D721Med (cell line): ENCODE results near the gene XRCC6.

Experiments used
- DNase-seq: peaks from one replicate; pipeline ENCODE4 v3.0.0; 2011; ENCODE audit warnings: low spot score; ENCODE audit not compliant: insufficient read length
- FAIRE-seq: peaks from 2 replicates; lab custom pipeline; 2011; peaks lifted over from hg19 to GRCh38; lab: Jason Lieb, UNC
- CTCF ChIP-seq: IDR thresholded peaks from 2 replicates; pipeline ENCODE4 v1.5.1; 2012; ENCODE audit warnings: mild to moderate bottlenecking, control low read depth; ENCODE audit not compliant: insufficient read depth; ENCODE audit errors: missing control alignments

Gene XRCC6

GRCh38 chr22:41687901-41688364 lies 66.8 kb downstream of the XRCC6 start:
- TF ChIP-seq CTCF: no peak
- no peak for FAIRE-seq
- DNase-seq: no peak

- FAIRE-seq (no peak), DNase-seq (peak; percentile 62)
- TF ChIP-seq CTCF: no peak
These were observed 67.5 kb downstream of the XRCC6 start, which contains the start of gene SNU13 for GRCh38 chr22:41688365-41689211. TSS of gene SNU13 (minus strand) at chr22:41688867. CDS start at chr22:41688796, 71 bp downstream.

- FAIRE-seq: no peak
- no peak for DNase-seq
- TF ChIP-seq CTCF: no peak
These were observed 69.4 kb downstream of the XRCC6 start for GRCh38 chr22:41690476-41690875.

- DNase-seq (no peak), FAIRE-seq (no peak)
- no peak for TF ChIP-seq CTCF
These were observed 74.1 kb downstream of the XRCC6 start for GRCh38 chr22:41695211-41695610.

- no peak for DNase-seq
- no peak for TF ChIP-seq CTCF
- no peak for FAIRE-seq
These were observed 75.6 kb downstream of the XRCC6 start for GRCh38 chr22:41696703-41697102.

- FAIRE-seq: no peak
- peak; percentile 66 for DNase-seq
- TF ChIP-seq CTCF: peak; percentile 92
These were observed 76.2 kb downstream of the XRCC6 start for GRCh38 chr22:41697126-41697775.
